OCI-LY3 (cell line): ENCODE results near the gene GOLGA6A.

Experiments
- CTCF ChIP-seq: fragments of 200-600, 300-600 bp; sonication (generic); IDR thresholded peaks from 2 replicates; pipeline ENCODE4 v1.5.1; 2014; ENCODE audit warnings: antibody characterized with exemption, low read length, low read depth
- EZH2phosphoT487 ChIP-seq: fragments of 200-600 bp; shearing (Covaris generic); IDR thresholded peaks from 2 replicates; pipeline ENCODE4 v1.6.1; 2018; ENCODE audit warnings: antibody characterized with exemption, mixed run types, low read depth

GRCh38 chr15:74039656-74040010 lies 42.7 kb downstream of the GOLGA6A start:
- TF ChIP-seq CTCF = no peak
- no peak for TF ChIP-seq EZH2phosphoT487
